ENCODE data around the gene PRRT4. TPM values are rescaled to one million over a fixed set of nuclear protein-coding genes. Genes with fewer than 3 reads are reported as not detected.

The PRRT4 gene
- 0.90 TPM for polyA plus RNA-seq (2013, experiment 1 of 2)
- 1.3 TPM for polyA plus RNA-seq (2013, experiment 2 of 2)

GRCh38 chr7:128361411-128362379 lies at the start of gene PRRT4:
Gene PRRT4, minus strand, starts transcription at chr7:128361690.
- Histone ChIP-seq H3K36me3 (ENCODE audit: insufficient read depth, low read length) (no peaks in the 10 kb centered on the region), H3K4me3 (ENCODE audit: low read length) (peak within 1 kb of the TSS; percentile 62), H3K27ac (ENCODE audit: low read depth, low read length) (no peak within 1 kb of the TSS), H3K9ac (ENCODE audit: low read depth, low read length) (no peak within 1 kb of the TSS), H3K9me3 (ENCODE audit: insufficient read depth, low read depth, low read length) (no peaks in the 10 kb centered on the region), H3K27me3 (ENCODE audit: insufficient read depth, low read length) (peaks cover 95% of the 10 kb centered on the region), H3K4me1 (ENCODE audit: insufficient read depth, low read length) (peaks cover 7% of the 10 kb centered on the region)
- 2% methylated on average over 88 of the region's 88 CpGs for WGBS

- Histone ChIP-seq H3K9me3 (ENCODE audit: insufficient read depth, low read depth, low read length) (no peaks in the 10 kb centered on the region), H3K27me3 (ENCODE audit: insufficient read depth, low read length) (peaks cover 84% of the 10 kb centered on the region), H3K36me3 (ENCODE audit: insufficient read depth, low read length) (no peaks in the 10 kb centered on the region), H3K4me1 (ENCODE audit: insufficient read depth, low read length) (peaks cover 24% of the 10 kb centered on the region; the same call in 1 of the 2 replicates), H3K27ac (ENCODE audit: low read depth, low read length) (no peak overlapping the region), H3K9ac (ENCODE audit: low read depth, low read length) (peak overlapping the region; percentile 49; the same call in 1 of the 2 replicates), H3K4me3 (ENCODE audit: low read length) (peak overlapping the region; percentile 73)
- WGBS: 20% methylated on average over 6 of the region's 6 CpGs
Observed at GRCh38 chr7:128410451-128410753, 48.9 kb upstream of the PRRT4 start.

- Histone ChIP-seq H3K36me3 (ENCODE audit: insufficient read depth, low read length) (no peaks in the 10 kb centered on the region), H3K4me3 (ENCODE audit: low read length) (peak within 1 kb of the TSS; percentile 73), H3K9me3 (ENCODE audit: insufficient read depth, low read depth, low read length) (no peaks in the 10 kb centered on the region), H3K27ac (ENCODE audit: low read depth, low read length) (no peak within 1 kb of the TSS), H3K4me1 (ENCODE audit: insufficient read depth, low read length) (peaks cover 28% of the 10 kb centered on the region; the same call in 1 of the 2 replicates), H3K27me3 (ENCODE audit: insufficient read depth, low read length) (peaks cover 85% of the 10 kb centered on the region), H3K9ac (ENCODE audit: low read depth, low read length) (peak within 1 kb of the TSS; percentile 49)
- under 1% methylated on average over 87 of the region's 87 CpGs for WGBS
Observed at GRCh38 chr7:128409596-128410450, 48.3 kb upstream of the PRRT4 start, which contains the start of gene IMPDH1. Gene IMPDH1, minus strand, starts transcription at chr7:128409982. Its CDS starts 81 bp downstream, at chr7:128409901.

- Histone ChIP-seq H3K9me3 (ENCODE audit: insufficient read depth, low read depth, low read length) (no peaks in the 10 kb centered on the region), H3K4me3 (ENCODE audit: low read length) (peak overlapping the region; percentile 73), H3K27ac (ENCODE audit: low read depth, low read length) (no peak overlapping the region), H3K27me3 (ENCODE audit: insufficient read depth, low read length) (peaks cover 92% of the 10 kb centered on the region), H3K36me3 (ENCODE audit: insufficient read depth, low read length) (no peaks in the 10 kb centered on the region), H3K9ac (ENCODE audit: low read depth, low read length) (no peak overlapping the region; the same call in 1 of the 2 replicates), H3K4me1 (ENCODE audit: insufficient read depth, low read length) (peaks cover 36% of the 10 kb centered on the region; the same call in 1 of the 2 replicates)
- 10% methylated on average over 22 of the region's 25 CpGs for WGBS
Observed at GRCh38 chr7:128408709-128409595, 47.5 kb upstream of the PRRT4 start.

- WGBS: 52% methylated on average over 11 of the region's 11 CpGs
- Histone ChIP-seq H3K36me3 (ENCODE audit: insufficient read depth, low read length) (no peaks in the 10 kb centered on the region), H3K27me3 (ENCODE audit: insufficient read depth, low read length) (peaks cover 88% of the 10 kb centered on the region), H3K4me1 (ENCODE audit: insufficient read depth, low read length) (peaks cover 38% of the 10 kb centered on the region; the same call in 1 of the 2 replicates), H3K9me3 (ENCODE audit: insufficient read depth, low read depth, low read length) (no peaks in the 10 kb centered on the region), H3K9ac (ENCODE audit: low read depth, low read length) (no peak overlapping the region), H3K27ac (ENCODE audit: low read depth, low read length) (no peak overlapping the region), H3K4me3 (ENCODE audit: low read length) (no peak overlapping the region)
Observed at GRCh38 chr7:128407751-128408708, 46.5 kb upstream of the PRRT4 start.

GRCh38 chr7:128407233-128407589 lies 45.7 kb upstream of the PRRT4 start:
- H3K27ac ChIP-seq (ENCODE audit: low read depth, low read length): no peak overlapping the region
- no peaks in the 10 kb centered on the region for H3K36me3 ChIP-seq (ENCODE audit: insufficient read depth, low read length)
- WGBS: 79% methylated on average over 7 of the region's 7 CpGs
- no peak overlapping the region for H3K9ac ChIP-seq (ENCODE audit: low read depth, low read length)
- no peaks in the 10 kb centered on the region for H3K9me3 ChIP-seq (ENCODE audit: insufficient read depth, low read depth, low read length)
- H3K4me1 ChIP-seq (ENCODE audit: insufficient read depth, low read length): peaks cover 38% of the 10 kb centered on the region; the same call in 1 of the 2 replicates
- peaks cover 83% of the 10 kb centered on the region for H3K27me3 ChIP-seq (ENCODE audit: insufficient read depth, low read length)
- H3K4me3 ChIP-seq (ENCODE audit: low read length): no peak overlapping the region

- Histone ChIP-seq H3K4me1 (ENCODE audit: insufficient read depth, low read length) (peaks cover 38% of the 10 kb centered on the region; the same call in 1 of the 2 replicates), H3K4me3 (ENCODE audit: low read length) (peak overlapping the region; percentile 29; the same call in 1 of the 2 replicates), H3K36me3 (ENCODE audit: insufficient read depth, low read length) (no peaks in the 10 kb centered on the region), H3K9ac (ENCODE audit: low read depth, low read length) (no peak overlapping the region), H3K9me3 (ENCODE audit: insufficient read depth, low read depth, low read length) (no peaks in the 10 kb centered on the region), H3K27ac (ENCODE audit: low read depth, low read length) (no peak overlapping the region), H3K27me3 (ENCODE audit: insufficient read depth, low read length) (peaks cover 77% of the 10 kb centered on the region)
- WGBS: 34% methylated on average over 16 of the region's 17 CpGs
Observed at GRCh38 chr7:128406314-128407232, 45.1 kb upstream of the PRRT4 start.

- Histone ChIP-seq H3K9me3 (ENCODE audit: insufficient read depth, low read depth, low read length) (no peaks in the 10 kb centered on the region), H3K36me3 (ENCODE audit: insufficient read depth, low read length) (no peaks in the 10 kb centered on the region), H3K4me1 (ENCODE audit: insufficient read depth, low read length) (peaks cover 38% of the 10 kb centered on the region; the same call in 1 of the 2 replicates), H3K9ac (ENCODE audit: low read depth, low read length) (peak overlapping the region; percentile 73), H3K4me3 (ENCODE audit: low read length) (peak overlapping the region; percentile 67), H3K27me3 (ENCODE audit: insufficient read depth, low read length) (peaks cover 68% of the 10 kb centered on the region), H3K27ac (ENCODE audit: low read depth, low read length) (no peak overlapping the region)
- WGBS: under 1% methylated on average over 96 of the region's 107 CpGs
Observed at GRCh38 chr7:128405471-128406313, 44.2 kb upstream of the PRRT4 start.

Measured in HUES64 (cell line).